Heart left ventricle (tissue), 16 donors: ENCODE results near the gene SYNE2. TPM values are rescaled to one million over a fixed set of nuclear protein-coding genes. Genes with fewer than 3 reads are reported as not detected.

ENCODE experiments used
- ATAC-seq, 4 donors: fragments of 200-7000 bp; cut with Tn5 transposase; one replicate each; pipeline ENCODE4 v1.9.1; 2020 to 2022; ENCODE audit warnings: moderate library complexity in 4 of 4, mild to moderate bottlenecking in 3 of 4, moderate number of reproducible peaks in 1 of 4
- DNase-seq, 5 donors: peaks; one replicate each; pipeline ENCODE4 v3.0.0-alpha.2; 2020
- H3K27ac ChIP-seq, 12 donors: fragments of 200-600 bp; sonication (generic) in 4 of 12; one replicate each; pipeline versions ENCODE4 v1.5.0 to v1.8.0; 2016 to 2022; ENCODE audit warnings: mild to moderate bottlenecking in 2 of 12
- H3K27me3 ChIP-seq, 9 donors: fragments of 200-600 bp; sonication (generic) in 2 of 9; one replicate each; pipeline versions ENCODE4 v1.5.1 to v1.8.0; 2016 to 2022; ENCODE audit warnings: mild to moderate bottlenecking in 3 of 9
- H3K36me3 ChIP-seq, 9 donors: fragments of 200-600 bp; sonication (generic) in 2 of 9; one replicate each; pipeline versions ENCODE4 v1.5.0 to v1.8.0; 2018 to 2022; ENCODE audit warnings: mild to moderate bottlenecking in 2 of 9
- H3K4me1 ChIP-seq, 12 donors: fragments of 200-600 bp; sonication (generic) in 4 of 12; one replicate each; pipeline versions ENCODE4 v1.5.0 to v1.8.0; 2016 to 2022; ENCODE audit warnings: mild to moderate bottlenecking in 3 of 12
- H3K4me3 ChIP-seq, 12 donors: fragments of 200-600 bp; sonication (generic) in 4 of 12; one replicate each; pipeline versions ENCODE4 v1.5.0 to v1.8.0; 2017 to 2022; ENCODE audit warnings: mild to moderate bottlenecking in 9 of 12, moderate library complexity in 4 of 12
- H3K9me3 ChIP-seq, 12 donors: fragments of 200-600 bp; sonication (generic) in 4 of 12; one replicate each; pipeline versions ENCODE4 v1.5.0 to v1.8.0; 2016 to 2022; ENCODE audit warnings: mild to moderate bottlenecking in 1 of 12
- POLR2A ChIP-seq, 2 donors: fragments of 450-650 bp; IDR thresholded peaks; one replicate each; pipeline ENCODE4 v1.6.1; 2017; ENCODE audit warnings: antibody characterized with exemption in 2 of 2, mild to moderate bottlenecking in 2 of 2, moderate library complexity in 2 of 2
- WGBS, 4 donors: extraction: QIAGEN DNeasy Blood & Tissue Kit in 2 of 4; methylation state at CpG; one replicate each; pipeline versions ENCODE4 v1.1.5 to v1.1.7; 2013 to 2018; 5-methylcytosine and 5-hydroxymethylcytosine counted together
- intact Hi-C, 10 donors: fragments of 100-400 bp; cut with DNase I; formaldehyde crosslinking; loops; one replicate each; pipeline versions ENCODE4 v1.11.1 to v1.14.2; 2022
- polyA plus RNA-seq, 2 donors: library from polyadenylated mRNA; stranded (reverse); fragments of 200-250 nt; gene quantifications; one replicate each; pipeline ENCODE4 v1.2.3, GENCODE V29; 2013
- total RNA-seq, 9 donors: library from RNA; depleted of rRNA in 2 of 9; stranded (reverse); fragments of >200 nt in 2 of 9; fragmentation: NEBNext Ultra II Directional in 3 of 9; extraction: Animal tissue kit (Norgen Biotek cat#: 25700) in 3 of 9; gene quantifications; one replicate each; pipeline versions ENCODE4 v1.1.0 to v1.2.4, GENCODE V29; 2016 to 2023
- TF ChIP-seq, protein P1 (sequence below), 12 donors: fragments of 200-600 bp; sonication (generic) in 4 of 12; IDR thresholded peaks; one replicate each; pipeline versions ENCODE4 v1.5.0 to v1.8.0; 2018 to 2022; ENCODE audit warnings: antibody characterized with exemption in 12 of 12, mild to moderate bottlenecking in 5 of 12
- donor health status: ischemic (EF 13 %, LVEDD 7.1; RV severe dilation, severe dysfunction).
- donor health status: healthy with polysubstance abuse.
- donor health status: DM: no; HTN: yes; CAD: no.
- donor health status: DM: no; HTN: no; CAD: no.
- donor health status: ischemic (EF 25% LVEDD 6.9; RV normal size, moderate dysfunction).
- donor health status: ischemic (EF 25% LVEDD 5.7; RV mildly dilated, moderate dysfunction).
- donor health status: healthy.
- donor health status: DM: yes; HTN: yes; CAD: no.
- donor health status: ischemic (EF 35%, LVEDD 5.7; RV mildly dilated, moderate dysfunction).
- donor health status: nonischemic (EF 11% LVEDD 7.7; RV severe dilation, severe dysfunction).
- donor health status: DM: yes; HTN: yes; CAD: no.
- donor health status: PGD.
- donor health status: ischemic (EF 29% LVEDD 5.4; RV normal size, mild dysfunction).
- donor health status: nonischemic (EF 23%, LVEDD 6.1; RV moderate dilation, normal function).

The SYNE2 gene
- total and polyA plus RNA-seq, 11 donors: 58.2 to 255 (median 111) TPM

- WGBS, 4 donors: 91 to 94% (median 93%) methylated on average over 10 of the region's 10 CpGs
- DNase-seq: no peak
Observed at GRCh38 chr14:64202716-64203115, 349.9 kb downstream of the SYNE2 start.

GRCh38 chr14:64203366-64204006 lies 350.7 kb downstream of the SYNE2 start:
- no peak overlapping the region for H3K4me3 ChIP-seq
- H3K27ac ChIP-seq: no peak overlapping the region
- H3K27me3 ChIP-seq: no peaks in the 10 kb centered on the region
- TF ChIP-seq POLR2A (IDR thresholded peaks at IDR 0.05): no peak
- TF ChIP-seq, protein P1, sequence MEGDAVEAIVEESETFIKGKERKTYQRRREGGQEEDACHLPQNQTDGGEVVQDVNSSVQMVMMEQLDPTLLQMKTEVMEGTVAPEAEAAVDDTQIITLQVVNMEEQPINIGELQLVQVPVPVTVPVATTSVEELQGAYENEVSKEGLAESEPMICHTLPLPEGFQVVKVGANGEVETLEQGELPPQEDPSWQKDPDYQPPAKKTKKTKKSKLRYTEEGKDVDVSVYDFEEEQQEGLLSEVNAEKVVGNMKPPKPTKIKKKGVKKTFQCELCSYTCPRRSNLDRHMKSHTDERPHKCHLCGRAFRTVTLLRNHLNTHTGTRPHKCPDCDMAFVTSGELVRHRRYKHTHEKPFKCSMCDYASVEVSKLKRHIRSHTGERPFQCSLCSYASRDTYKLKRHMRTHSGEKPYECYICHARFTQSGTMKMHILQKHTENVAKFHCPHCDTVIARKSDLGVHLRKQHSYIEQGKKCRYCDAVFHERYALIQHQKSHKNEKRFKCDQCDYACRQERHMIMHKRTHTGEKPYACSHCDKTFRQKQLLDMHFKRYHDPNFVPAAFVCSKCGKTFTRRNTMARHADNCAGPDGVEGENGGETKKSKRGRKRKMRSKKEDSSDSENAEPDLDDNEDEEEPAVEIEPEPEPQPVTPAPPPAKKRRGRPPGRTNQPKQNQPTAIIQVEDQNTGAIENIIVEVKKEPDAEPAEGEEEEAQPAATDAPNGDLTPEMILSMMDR (IDR thresholded peaks at IDR 0.05): no peak
- DNase-seq: no peak
- intact Hi-C loops: no loop called here
- H3K4me1 ChIP-seq: peaks cover 0 to 43% (median 16%) of the 10 kb centered on the region in 12 donors
- peaks cover 0 to 20% (median 6%) of the 10 kb centered on the region in 9 donors for H3K36me3 ChIP-seq
- no peak for ATAC-seq
- WGBS, 4 donors: 92 to 94% (median 94%) methylated on average over 4 of the region's 4 CpGs
- H3K9me3 ChIP-seq: no peaks in the 10 kb centered on the region

More at GRCh38 chr14:64202716-64203115, 349.9 kb downstream of the SYNE2 start:
- H3K27me3 ChIP-seq: no peaks in the 10 kb centered on the region
- ATAC-seq: no peak
- H3K4me3 ChIP-seq: no peak overlapping the region
- no peaks in the 10 kb centered on the region for H3K9me3 ChIP-seq
- H3K27ac ChIP-seq: peak overlapping the region in 1 of 12 donors; percentile 4
- H3K4me1 ChIP-seq: peaks cover 0 to 47% (median 20%) of the 10 kb centered on the region in 12 donors
- TF ChIP-seq, protein P1 (IDR thresholded peaks at IDR 0.05): no peak
- TF ChIP-seq POLR2A (IDR thresholded peaks at IDR 0.05): no peak
- H3K36me3 ChIP-seq: peaks cover 0 to 15% (median 0%) of the 10 kb centered on the region in 9 donors
- intact Hi-C loops: no loop called here

GRCh38 chr14:64208261-64208660 lies 355.5 kb downstream of the SYNE2 start:
- DNase-seq: no peak
- H3K4me1 ChIP-seq: peaks cover 0 to 32% (median 18%) of the 10 kb centered on the region in 12 donors
- no peak overlapping the region for H3K27ac ChIP-seq
- H3K36me3 ChIP-seq: peaks cover 0 to 67% (median 51%) of the 10 kb centered on the region in 9 donors
- TF ChIP-seq POLR2A (IDR thresholded peaks at IDR 0.05): no peak
- TF ChIP-seq, protein P1 (IDR thresholded peaks at IDR 0.05): no peak
- no peaks in the 10 kb centered on the region for H3K27me3 ChIP-seq
- no peak overlapping the region for H3K4me3 ChIP-seq
- ATAC-seq: no peak
- H3K9me3 ChIP-seq: no peaks in the 10 kb centered on the region
- intact Hi-C loops: no loop called here
- 84 to 95% (median 87%) methylated on average over 5 to 7 of the region's 7 CpGs for WGBS, 4 donors

DNA sequence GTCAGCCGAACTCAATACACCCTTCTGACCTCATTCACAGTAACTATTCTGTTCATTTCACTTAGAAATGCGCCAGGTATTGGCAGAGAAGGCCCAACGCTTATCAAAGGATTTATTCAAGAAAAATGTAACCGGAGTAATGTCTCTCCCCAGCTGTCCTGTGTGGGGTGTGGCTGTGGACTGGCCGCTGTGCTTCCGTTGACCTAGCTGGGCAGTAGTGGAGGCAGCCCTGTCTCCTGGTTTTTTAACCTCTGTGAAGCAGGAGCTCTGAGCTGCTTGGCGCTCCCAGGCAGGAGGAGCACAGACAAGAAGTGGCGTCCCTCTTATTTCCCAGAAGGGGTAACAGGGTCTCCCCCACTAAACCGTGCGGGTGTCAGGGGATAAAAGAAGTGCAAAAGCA lies 356.2 kb downstream of the SYNE2 start:
- peaks cover 0 to 67% (median 54%) of the 10 kb centered on the region in 9 donors for H3K36me3 ChIP-seq
- ATAC-seq (peak; percentile 29 to 42 (median 36)), DNase-seq (no peak)
- H3K27me3 ChIP-seq: no peaks in the 10 kb centered on the region
- H3K4me3 ChIP-seq: no peak overlapping the region
- H3K27ac ChIP-seq: peak overlapping the region in 10 of 12 donors; percentile 24 to 72 (median 56)
- peaks cover 0 to 37% (median 19%) of the 10 kb centered on the region in 12 donors for H3K4me1 ChIP-seq
- intact Hi-C loops: no loop called here
- 52 to 85% (median 70%) methylated on average over 10 of the region's 10 CpGs for WGBS, 4 donors
- TF ChIP-seq POLR2A (IDR thresholded peaks at IDR 0.05): no peak
- TF ChIP-seq, protein P1 (IDR thresholded peaks at IDR 0.05): no peak
- no peaks in the 10 kb centered on the region for H3K9me3 ChIP-seq
